Gastrocnemius medialis (tissue), 4 donors: ENCODE results near the gene KLC4. TPM values are rescaled to one million over a fixed set of nuclear protein-coding genes. Genes with fewer than 3 reads are reported as not detected.

Experiments
- ATAC-seq, 2 donors: fragments of 150-250 bp; one replicate each; pipeline ENCODE4 v1.9.1; 2016
- DNase-seq, 2 donors: peaks; one replicate each; pipeline ENCODE4 v3.0.0-alpha.2; 2019
- H3K27ac ChIP-seq, 4 donors: fragments of 200-600 bp; sonication (generic); 1 replicate in 1 of 4; 2 replicates in 3 of 4; pipeline ENCODE4 v1.5.1; 2016 to 2018; ENCODE audit warnings: mild to moderate bottlenecking in 2 of 4, moderate library complexity in 1 of 4
- H3K27me3 ChIP-seq, 3 donors: fragments of 200-600 bp; sonication (generic) in 2 of 3; 1 replicate in 1 of 3; 2 replicates in 2 of 3; pipeline versions ENCODE4 v1.5.1 to v1.6.0; 2016 to 2019; ENCODE audit warnings: mild to moderate bottlenecking in 1 of 3, moderate library complexity in 1 of 3
- H3K36me3 ChIP-seq, 2 donors: fragments of 200-600 bp; sonication (generic) in 1 of 2; one replicate each; pipeline ENCODE4 v1.5.1; 2017 to 2018
- H3K4me1 ChIP-seq, 2 donors: fragments of 200-600 bp; sonication (generic) in 1 of 2; one replicate each; pipeline ENCODE4 v1.5.1; 2016 to 2017; ENCODE audit warnings: mild to moderate bottlenecking in 2 of 2
- H3K4me3 ChIP-seq, 4 donors: fragments of 200-600 bp; sonication (generic) in 3 of 4; 1 replicate in 1 of 4; 2 replicates in 3 of 4; pipeline ENCODE4 v1.5.1; 2016 to 2019; ENCODE audit warnings: mild to moderate bottlenecking in 2 of 4
- H3K9me3 ChIP-seq, 3 donors: fragments of 200-600 bp; sonication (generic) in 2 of 3; 1 replicate in 1 of 3; 2 replicates in 2 of 3; pipeline ENCODE4 v1.5.1; 2016 to 2019
- POLR2A ChIP-seq, 2 donors: fragments of 450-650 bp; IDR thresholded peaks; one replicate each; pipeline ENCODE4 v1.6.1; 2017; ENCODE audit warnings: antibody characterized with exemption in 2 of 2, mild to moderate bottlenecking in 2 of 2, moderate library complexity in 2 of 2
- in situ Hi-C, 4 donors: fragments of 200-750 bp; cut with MboI; loops; one replicate each; pipeline versions ENCODE4 v1.15.0 to v1.8.0; 2017; ENCODE audit warnings: low sequenced_read_pairs in 4 of 4
- intact Hi-C: fragments of 100-400 bp; cut with DNase I; formaldehyde crosslinking; loops from one replicate; pipeline ENCODE4 v1.15.1; 2023; ENCODE audit warnings: low total_unique reads
- total RNA-seq, 4 donors: library from RNA; depleted of rRNA; stranded (reverse); fragments of >200 nt; gene quantifications; one replicate each; pipeline versions ENCODE4 v1.1.0 to v1.2.3, GENCODE V29; 2016
- TF ChIP-seq, protein P1 (sequence below), 5 experiments: fragments of 450-650 bp in 3 of 5; fragments of 200-600 bp in 2 of 5; sonication (generic) in 2 of 5; IDR thresholded peaks in 4 of 5; conservative IDR thresholded peaks in 1 of 5; 1 replicate in 4 of 5; 2 replicates in 1 of 5; pipeline ENCODE4 v1.5.1; 2016 to 2019; ENCODE audit warnings: antibody characterized with exemption in 5 of 5, mild to moderate bottlenecking in 3 of 5, moderate library complexity in 3 of 5

The KLC4 gene
- total RNA-seq, 4 donors from 2014 or later = 12.2 to 19.3 (median 14.6) TPM

GRCh38 chr6:43033496-43034189, 25.8 kb upstream of the KLC4 start:
- Histone ChIP-seq H3K4me1 (peaks cover 26 to 28% of the 10 kb centered on the region in 2 donors), H3K36me3 (peaks cover 0 to 44% of the 10 kb centered on the region in 2 donors), H3K9me3 (no peaks in the 10 kb centered on the region), H3K4me3 (no peak overlapping the region), H3K27me3 (no peaks in the 10 kb centered on the region), H3K27ac (peak overlapping the region; percentile 42 to 94 (median 92))
- intact Hi-C loops = loop anchor here (2.0 kb wide), 1 partner anchor 19 kb away; the partner anchor contains the start of gene KLHDC3
- no peak for DNase-seq
- no peak for ATAC-seq
- in situ Hi-C loops = no loop called here
- TF ChIP-seq, protein P1, sequence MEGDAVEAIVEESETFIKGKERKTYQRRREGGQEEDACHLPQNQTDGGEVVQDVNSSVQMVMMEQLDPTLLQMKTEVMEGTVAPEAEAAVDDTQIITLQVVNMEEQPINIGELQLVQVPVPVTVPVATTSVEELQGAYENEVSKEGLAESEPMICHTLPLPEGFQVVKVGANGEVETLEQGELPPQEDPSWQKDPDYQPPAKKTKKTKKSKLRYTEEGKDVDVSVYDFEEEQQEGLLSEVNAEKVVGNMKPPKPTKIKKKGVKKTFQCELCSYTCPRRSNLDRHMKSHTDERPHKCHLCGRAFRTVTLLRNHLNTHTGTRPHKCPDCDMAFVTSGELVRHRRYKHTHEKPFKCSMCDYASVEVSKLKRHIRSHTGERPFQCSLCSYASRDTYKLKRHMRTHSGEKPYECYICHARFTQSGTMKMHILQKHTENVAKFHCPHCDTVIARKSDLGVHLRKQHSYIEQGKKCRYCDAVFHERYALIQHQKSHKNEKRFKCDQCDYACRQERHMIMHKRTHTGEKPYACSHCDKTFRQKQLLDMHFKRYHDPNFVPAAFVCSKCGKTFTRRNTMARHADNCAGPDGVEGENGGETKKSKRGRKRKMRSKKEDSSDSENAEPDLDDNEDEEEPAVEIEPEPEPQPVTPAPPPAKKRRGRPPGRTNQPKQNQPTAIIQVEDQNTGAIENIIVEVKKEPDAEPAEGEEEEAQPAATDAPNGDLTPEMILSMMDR (IDR thresholded peaks at IDR 0.05 in 4 of 5, conservative IDR thresholded peaks at IDR 0.05 in 1 of 5) = no peak

DNA sequence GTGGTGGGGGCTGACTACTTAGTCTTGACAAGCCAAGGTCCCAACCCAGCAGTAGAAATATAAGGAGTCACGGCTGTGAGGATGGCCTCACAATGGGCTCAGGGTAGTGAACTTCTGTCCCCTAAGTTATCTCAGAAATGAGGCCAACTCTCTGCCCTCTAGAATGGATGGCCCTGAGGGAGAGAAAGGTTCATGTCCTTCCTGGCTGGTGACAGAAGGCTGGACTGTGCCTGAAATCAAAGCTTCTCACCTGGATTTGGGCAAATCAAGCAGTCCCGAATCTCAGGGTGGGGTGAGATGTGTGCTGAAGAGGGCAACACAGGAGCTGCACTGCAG, 25.3 kb upstream of the KLC4 start:
- H3K4me3 ChIP-seq = no peak overlapping the region
- H3K27ac ChIP-seq = peak overlapping the region; percentile 42 to 94 (median 92)
- DNase-seq (no peak), ATAC-seq (no peak)
- peaks cover 0 to 44% of the 10 kb centered on the region in 2 donors for H3K36me3 ChIP-seq
- peaks cover 26 to 30% of the 10 kb centered on the region in 2 donors for H3K4me1 ChIP-seq
- intact Hi-C loops (loop anchor here (2.0 kb wide), 1 partner anchor 19 kb away; the partner anchor contains the start of gene KLHDC3), in situ Hi-C loops (no loop called here)
- no peak for TF ChIP-seq POLR2A (IDR thresholded peaks at IDR 0.05)
- TF ChIP-seq, protein P1 (IDR thresholded peaks at IDR 0.05 in 4 of 5, conservative IDR thresholded peaks at IDR 0.05 in 1 of 5) = no peak
- no peaks in the 10 kb centered on the region for H3K27me3 ChIP-seq
- H3K9me3 ChIP-seq = no peaks in the 10 kb centered on the region

DNA sequence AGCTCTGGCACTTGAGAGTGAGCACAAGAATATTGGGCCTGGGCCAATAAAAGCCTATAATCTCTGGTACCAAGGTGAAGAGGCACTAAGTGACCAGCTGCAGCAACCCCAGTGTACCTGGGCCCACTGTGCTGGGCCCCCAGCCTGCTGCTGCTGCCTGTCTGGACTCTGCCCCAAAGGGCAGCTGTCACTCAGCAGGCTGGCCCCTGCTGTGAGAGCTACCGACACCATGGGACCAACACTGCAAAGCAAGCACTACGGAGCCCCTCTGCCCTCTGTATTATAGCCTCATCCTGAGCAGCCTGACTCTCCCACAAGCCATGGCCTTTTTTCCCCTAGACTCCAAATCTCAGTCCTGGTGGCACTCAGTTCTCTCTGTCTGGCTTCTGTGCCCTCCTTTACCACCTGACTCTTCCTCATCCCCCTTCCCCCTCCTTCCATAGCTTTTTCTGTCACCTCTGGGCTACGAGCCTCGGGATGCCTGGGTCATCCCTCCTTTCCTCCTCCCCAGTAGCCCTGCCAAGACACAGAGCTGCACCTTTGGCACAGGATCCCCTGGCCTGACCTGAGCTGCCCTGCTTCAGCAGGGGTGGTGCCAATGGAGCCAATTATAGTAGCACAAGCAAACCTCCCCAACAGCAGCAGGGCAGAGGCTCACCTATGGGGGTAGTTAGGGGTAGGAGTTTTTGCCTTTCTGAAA, 23.8 kb upstream of the KLC4 start:
- H3K27me3 ChIP-seq = no peaks in the 10 kb centered on the region
- peaks cover 0 to 36% of the 10 kb centered on the region in 2 donors for H3K36me3 ChIP-seq
- no peaks in the 10 kb centered on the region for H3K9me3 ChIP-seq
- ATAC-seq (peak; percentile 94 to 98), DNase-seq (peak; percentile 87 to 97)
- intact Hi-C loops (loop anchor here (1.0 to 2.0 kb wide), 2 partner anchors 18 to 21 kb away; partner anchors contain the start of genes CUL7 and KLHDC3), in situ Hi-C loops (no loop called here)
- peak overlapping the region; percentile 82 to 94 (median 92) for H3K27ac ChIP-seq
- no peak overlapping the region for H3K4me3 ChIP-seq
- peaks cover 26 to 33% of the 10 kb centered on the region in 2 donors for H3K4me1 ChIP-seq
- no peak for TF ChIP-seq POLR2A (IDR thresholded peaks at IDR 0.05)
- TF ChIP-seq, protein P1 (IDR thresholded peaks at IDR 0.05 in 4 of 5, conservative IDR thresholded peaks at IDR 0.05 in 1 of 5) = peak in 2 of 5 experiments; percentile 12 to 20

DNA sequence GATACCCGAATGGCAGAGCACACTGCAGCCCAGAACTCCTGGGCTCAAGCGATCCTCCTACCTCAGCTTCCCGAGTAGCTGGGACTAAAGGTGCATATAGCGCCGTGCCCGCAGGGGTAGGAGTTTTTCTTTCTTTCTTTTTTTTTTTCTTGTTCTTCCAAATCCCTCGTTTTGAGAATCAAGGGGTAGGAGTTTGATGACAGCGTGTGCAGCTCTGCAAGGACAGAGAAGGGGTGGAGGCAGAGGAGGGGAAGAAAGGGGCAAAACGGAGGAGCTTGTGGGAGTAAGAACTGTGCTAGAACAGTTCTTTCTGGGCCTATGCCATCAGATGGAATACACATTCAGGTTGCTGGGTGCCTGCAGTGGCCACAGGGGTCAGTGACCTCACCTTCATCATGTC, 22.7 kb upstream of the KLC4 start:
- H3K9me3 ChIP-seq = no peaks in the 10 kb centered on the region
- H3K4me1 ChIP-seq = peaks cover 26 to 33% of the 10 kb centered on the region in 2 donors
- DNase-seq (no peak), ATAC-seq (no peak)
- intact Hi-C loops (loop anchor here (1.0 kb wide), 1 partner anchor 17 kb away; the partner anchor contains the start of gene CUL7), in situ Hi-C loops (no loop called here)
- H3K36me3 ChIP-seq = peaks cover 0 to 26% of the 10 kb centered on the region in 2 donors
- no peak overlapping the region for H3K4me3 ChIP-seq
- TF ChIP-seq, protein P1 (IDR thresholded peaks at IDR 0.05 in 4 of 5, conservative IDR thresholded peaks at IDR 0.05 in 1 of 5) = no peak
- no peak for TF ChIP-seq POLR2A (IDR thresholded peaks at IDR 0.05)
- no peaks in the 10 kb centered on the region for H3K27me3 ChIP-seq
- peak overlapping the region; percentile 82 to 94 (median 92) for H3K27ac ChIP-seq
